Measurements from ENCODE around the gene TBC1D14. TPM values are rescaled to one million over a fixed set of nuclear protein-coding genes. Genes with fewer than 3 reads are reported as not detected.

TBC1D14 gene
- total RNA-seq, 1 experiment from 2014 or later: 35.2 TPM

DNA sequence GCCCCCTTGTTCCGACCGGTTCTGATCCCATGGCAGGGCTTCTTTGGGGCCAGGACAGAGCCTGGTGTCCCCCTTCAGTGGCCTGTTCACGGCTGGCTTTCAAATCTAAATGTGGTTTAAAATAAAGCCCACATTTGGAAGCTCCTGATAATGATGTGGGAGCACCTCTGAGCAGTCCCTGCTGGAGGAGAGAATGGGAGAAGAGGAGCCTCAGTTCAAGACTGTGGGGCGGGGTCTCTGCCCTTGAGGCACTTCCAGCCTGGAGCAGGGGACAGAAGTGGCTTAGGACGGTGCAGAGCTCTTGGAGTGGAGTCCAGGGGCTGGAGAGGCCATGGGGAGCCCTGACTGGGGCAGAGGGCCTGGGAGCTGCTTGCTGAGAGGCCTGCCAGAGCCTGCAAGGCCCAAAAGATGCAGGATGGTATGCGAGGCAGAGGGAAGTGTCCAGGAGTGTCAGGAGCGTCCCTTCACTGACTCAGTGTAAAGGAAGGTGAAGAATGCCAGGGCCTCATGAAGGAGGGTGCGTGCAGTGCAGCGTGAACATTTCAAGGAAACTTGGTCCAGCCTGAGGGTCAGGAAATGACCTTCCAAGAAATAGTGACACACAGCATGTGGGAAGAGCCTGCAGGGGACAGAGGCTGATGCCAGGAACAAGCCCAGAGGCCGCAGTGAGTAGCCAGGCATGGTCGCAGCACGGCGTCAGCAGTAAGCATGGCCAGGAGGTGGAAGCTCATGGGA is 112.5 kb downstream of the TBC1D14 start:
- no peak overlapping the region for H2AFZ ChIP-seq (ENCODE audit: low read length)
- no peak overlapping the region for H3K9ac ChIP-seq (ENCODE audit: low read length)
- no peak for DNase-seq
- no peaks in the 10 kb centered on the region for H3K9me3 ChIP-seq (ENCODE audit: low read length)
- no peaks in the 10 kb centered on the region for H3K27me3 ChIP-seq (ENCODE audit: low read length)
- H3K4me1 ChIP-seq (ENCODE audit: low read length): no peaks in the 10 kb centered on the region
- no peaks in the 10 kb centered on the region; the same call in 1 of the 2 replicates for H3K79me2 ChIP-seq (ENCODE audit: low read length)
- H3K27ac ChIP-seq (ENCODE audit: low read length): no peak overlapping the region
- no peaks in the 10 kb centered on the region for H4K20me1 ChIP-seq (ENCODE audit: insufficient read depth, low read depth, low read length)
- peaks cover 3% of the 10 kb centered on the region; the same call in 1 of the 2 replicates for H3K36me3 ChIP-seq (ENCODE audit: insufficient read depth, low read length)
- H3K4me3 ChIP-seq (ENCODE audit: low read length): no peak overlapping the region
- H3K9me2 ChIP-seq (replicated peaks; ENCODE audit: insufficient read depth, low read length): no peaks in the 10 kb centered on the region
- H3K4me2 ChIP-seq (ENCODE audit: low read depth, low read length, poor library complexity, severe bottlenecking): no peak overlapping the region

DNA sequence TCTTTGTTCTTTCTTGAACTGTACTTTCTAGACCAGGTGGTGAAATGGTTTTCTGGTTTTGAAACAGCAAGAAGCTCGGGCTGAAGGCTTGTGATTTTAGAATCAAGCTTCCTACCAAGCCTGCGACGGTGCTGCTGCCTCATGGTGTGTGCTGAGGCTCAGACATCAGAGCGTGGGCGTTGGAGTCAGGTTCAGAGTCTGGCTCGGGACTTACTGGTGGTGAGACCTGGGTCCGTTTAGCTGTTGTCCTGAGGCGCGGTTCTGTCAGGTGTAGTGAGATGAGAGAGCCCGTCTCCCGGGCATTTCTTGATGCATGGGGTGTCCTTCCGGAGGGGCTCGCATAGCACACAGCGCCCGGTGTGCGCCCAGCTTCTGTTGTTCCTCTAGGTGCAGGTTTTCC is 113.9 kb downstream of the TBC1D14 start:
- no peaks in the 10 kb centered on the region for H3K9me2 ChIP-seq (replicated peaks; ENCODE audit: insufficient read depth, low read length)
- no peak overlapping the region for H3K9ac ChIP-seq (ENCODE audit: low read length)
- H3K4me2 ChIP-seq (ENCODE audit: low read depth, low read length, poor library complexity, severe bottlenecking): no peak overlapping the region
- H3K27ac ChIP-seq (ENCODE audit: low read length): no peak overlapping the region
- DNase-seq: no peak
- no peaks in the 10 kb centered on the region for H3K27me3 ChIP-seq (ENCODE audit: low read length)
- no peak overlapping the region for H3K4me3 ChIP-seq (ENCODE audit: low read length)
- H2AFZ ChIP-seq (ENCODE audit: low read length): no peak overlapping the region
- H3K9me3 ChIP-seq (ENCODE audit: low read length): no peaks in the 10 kb centered on the region
- H4K20me1 ChIP-seq (ENCODE audit: insufficient read depth, low read depth, low read length): no peaks in the 10 kb centered on the region
- H3K79me2 ChIP-seq (ENCODE audit: low read length): no peaks in the 10 kb centered on the region; the same call in 1 of the 2 replicates
- H3K36me3 ChIP-seq (ENCODE audit: insufficient read depth, low read length): 0 out of 2 replicates have a peak, but pooled peaks cover 2% of the 10 kb centered on the region
- no peaks in the 10 kb centered on the region for H3K4me1 ChIP-seq (ENCODE audit: low read length)

DNA sequence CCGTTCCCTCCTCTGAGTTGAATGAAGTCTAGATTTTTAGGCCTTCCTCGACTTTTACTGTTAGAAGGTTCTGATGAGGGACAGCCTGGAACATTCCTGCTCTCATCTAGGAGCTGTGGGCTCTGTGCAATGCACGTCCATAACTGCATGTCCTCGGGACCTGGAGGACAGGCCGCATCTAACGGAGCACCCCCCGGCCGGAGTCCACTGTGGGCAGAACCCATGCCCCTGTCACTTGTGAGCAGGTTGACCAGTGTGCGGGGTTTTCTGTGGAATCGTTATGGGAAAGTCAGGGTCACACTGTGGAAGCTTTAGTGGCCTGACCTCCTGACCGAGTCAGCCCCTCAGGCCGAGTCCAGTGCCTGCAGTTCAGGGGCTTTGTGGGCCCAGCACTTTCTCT is 114.3 kb downstream of the TBC1D14 start:
- Histone ChIP-seq H3K27me3 (ENCODE audit: low read length) (no peaks in the 10 kb centered on the region), H3K27ac (ENCODE audit: low read length) (no peak overlapping the region), H3K9me3 (ENCODE audit: low read length) (no peaks in the 10 kb centered on the region), H3K9ac (ENCODE audit: low read length) (no peak overlapping the region), H3K4me1 (ENCODE audit: low read length) (no peaks in the 10 kb centered on the region), H3K36me3 (ENCODE audit: insufficient read depth, low read length) (0 out of 2 replicates have a peak, but pooled peaks cover 2% of the 10 kb centered on the region), H3K4me3 (ENCODE audit: low read length) (no peak overlapping the region), H3K79me2 (ENCODE audit: low read length) (no peaks in the 10 kb centered on the region; the same call in 1 of the 2 replicates), H3K4me2 (ENCODE audit: low read depth, low read length, poor library complexity, severe bottlenecking) (no peak overlapping the region), H3K9me2 (replicated peaks; ENCODE audit: insufficient read depth, low read length) (no peaks in the 10 kb centered on the region), H2AFZ (ENCODE audit: low read length) (no peak overlapping the region), H4K20me1 (ENCODE audit: insufficient read depth, low read depth, low read length) (no peaks in the 10 kb centered on the region)
- no peak for DNase-seq

DNA sequence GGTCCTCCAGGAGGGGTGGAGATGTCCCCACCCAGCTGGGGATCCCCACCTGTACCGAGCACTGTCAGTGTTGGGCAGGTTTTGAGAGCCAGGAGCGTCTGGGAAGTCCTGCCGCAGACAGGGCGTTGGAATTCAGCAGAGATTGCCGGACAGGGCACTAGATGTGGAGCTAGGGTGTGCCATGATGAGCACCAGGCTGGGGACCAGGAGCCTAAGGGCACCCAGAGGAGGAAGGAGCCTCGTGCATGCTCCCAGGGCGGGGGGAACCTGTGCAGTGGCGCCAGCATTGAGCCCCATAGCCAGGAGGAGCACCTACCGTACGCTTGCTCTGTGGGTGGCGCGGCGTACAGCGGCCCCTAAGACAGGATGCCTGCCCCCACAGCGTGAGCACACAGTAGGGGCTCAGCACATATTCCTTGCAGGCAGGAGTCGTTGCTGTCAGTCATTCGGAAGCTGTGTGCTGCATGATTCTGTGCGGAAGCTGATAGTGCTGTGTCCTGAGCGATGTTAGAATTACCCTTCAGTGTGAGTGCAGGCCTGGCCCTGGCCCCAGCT is 114.8 kb downstream of the TBC1D14 start:
- no peaks in the 10 kb centered on the region for H3K9me2 ChIP-seq (replicated peaks; ENCODE audit: insufficient read depth, low read length)
- 0 out of 2 replicates have a peak, but pooled peaks cover 2% of the 10 kb centered on the region for H3K36me3 ChIP-seq (ENCODE audit: insufficient read depth, low read length)
- no peaks in the 10 kb centered on the region for H3K9me3 ChIP-seq (ENCODE audit: low read length)
- H3K4me1 ChIP-seq (ENCODE audit: low read length): no peaks in the 10 kb centered on the region
- H3K4me3 ChIP-seq (ENCODE audit: low read length): no peak overlapping the region
- H4K20me1 ChIP-seq (ENCODE audit: insufficient read depth, low read depth, low read length): no peaks in the 10 kb centered on the region
- H2AFZ ChIP-seq (ENCODE audit: low read length): no peak overlapping the region
- no peak overlapping the region for H3K4me2 ChIP-seq (ENCODE audit: low read depth, low read length, poor library complexity, severe bottlenecking)
- no peaks in the 10 kb centered on the region; the same call in 1 of the 2 replicates for H3K79me2 ChIP-seq (ENCODE audit: low read length)
- no peak overlapping the region for H3K9ac ChIP-seq (ENCODE audit: low read length)
- no peak for DNase-seq
- H3K27ac ChIP-seq (ENCODE audit: low read length): no peak overlapping the region
- no peaks in the 10 kb centered on the region for H3K27me3 ChIP-seq (ENCODE audit: low read length)

DNA sequence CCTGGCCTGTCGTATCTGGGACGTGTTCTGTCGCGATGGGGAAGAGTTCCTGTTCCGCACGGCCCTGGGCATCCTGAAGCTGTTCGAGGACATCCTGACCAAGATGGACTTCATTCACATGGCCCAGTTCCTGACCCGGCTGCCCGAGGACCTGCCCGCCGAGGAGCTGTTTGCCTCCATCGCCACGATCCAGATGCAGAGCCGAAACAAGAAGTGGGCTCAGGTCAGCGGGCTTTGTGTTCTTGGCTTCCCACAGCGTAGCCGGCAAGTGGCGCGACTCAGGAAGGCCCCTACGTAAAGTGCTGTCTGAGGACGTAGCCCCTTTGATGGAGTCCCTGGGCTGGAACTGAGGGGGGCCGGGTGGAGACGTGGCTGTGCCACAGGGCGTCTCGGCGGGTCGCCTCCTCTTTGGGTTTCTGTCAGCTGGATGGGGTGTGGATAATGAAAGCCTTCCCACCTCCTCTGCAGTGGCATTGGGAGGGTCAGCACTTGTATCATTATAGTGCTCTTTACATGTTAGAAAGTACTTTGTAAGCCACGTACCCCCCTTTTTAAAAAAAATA is 115.5 kb downstream of the TBC1D14 start:
- Histone ChIP-seq H3K4me3 (ENCODE audit: low read length) (no peak overlapping the region), H3K4me2 (ENCODE audit: low read depth, low read length, poor library complexity, severe bottlenecking) (no peak overlapping the region), H4K20me1 (ENCODE audit: insufficient read depth, low read depth, low read length) (no peaks in the 10 kb centered on the region), H3K36me3 (ENCODE audit: insufficient read depth, low read length) (0 out of 2 replicates have a peak, but pooled peaks cover 2% of the 10 kb centered on the region), H2AFZ (ENCODE audit: low read length) (no peak overlapping the region), H3K9ac (ENCODE audit: low read length) (no peak overlapping the region), H3K4me1 (ENCODE audit: low read length) (no peaks in the 10 kb centered on the region), H3K9me2 (replicated peaks; ENCODE audit: insufficient read depth, low read length) (no peaks in the 10 kb centered on the region), H3K9me3 (ENCODE audit: low read length) (no peaks in the 10 kb centered on the region), H3K27me3 (ENCODE audit: low read length) (no peaks in the 10 kb centered on the region), H3K27ac (ENCODE audit: low read length) (no peak overlapping the region), H3K79me2 (ENCODE audit: low read length) (no peaks in the 10 kb centered on the region; the same call in 1 of the 2 replicates)
- DNase-seq: no peak

DNA sequence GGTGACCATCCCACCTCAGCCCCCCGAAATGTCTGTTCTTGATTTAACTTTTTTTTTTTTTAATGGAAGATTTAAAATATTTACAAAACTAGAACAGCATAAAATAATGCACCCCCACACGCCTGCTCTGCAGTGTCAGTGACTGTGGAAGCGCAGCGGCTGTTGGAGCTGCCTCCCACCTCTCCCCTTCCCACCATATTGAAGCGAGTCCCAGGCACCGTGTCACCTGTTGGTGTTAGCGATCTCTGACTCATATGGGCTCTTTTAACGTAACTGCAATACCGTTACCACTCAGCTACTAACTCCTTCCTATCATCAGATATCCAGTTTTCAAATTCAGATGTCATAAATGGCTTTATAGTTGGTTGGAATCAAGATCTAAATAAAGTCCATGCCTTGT is 116.5 kb downstream of the TBC1D14 start:
- Histone ChIP-seq H3K9me3 (ENCODE audit: low read length) (no peaks in the 10 kb centered on the region), H3K4me3 (ENCODE audit: low read length) (no peak overlapping the region), H3K27ac (ENCODE audit: low read length) (no peak overlapping the region), H2AFZ (ENCODE audit: low read length) (no peak overlapping the region), H3K4me1 (ENCODE audit: low read length) (no peaks in the 10 kb centered on the region), H3K36me3 (ENCODE audit: insufficient read depth, low read length) (0 out of 2 replicates have a peak, but pooled peaks cover 2% of the 10 kb centered on the region), H3K9ac (ENCODE audit: low read length) (no peak overlapping the region), H3K79me2 (ENCODE audit: low read length) (no peaks in the 10 kb centered on the region), H3K4me2 (ENCODE audit: low read depth, low read length, poor library complexity, severe bottlenecking) (no peak overlapping the region), H4K20me1 (ENCODE audit: insufficient read depth, low read depth, low read length) (no peaks in the 10 kb centered on the region), H3K27me3 (ENCODE audit: low read length) (no peaks in the 10 kb centered on the region), H3K9me2 (replicated peaks; ENCODE audit: insufficient read depth, low read length) (no peaks in the 10 kb centered on the region)
- DNase-seq: no peak

DNA sequence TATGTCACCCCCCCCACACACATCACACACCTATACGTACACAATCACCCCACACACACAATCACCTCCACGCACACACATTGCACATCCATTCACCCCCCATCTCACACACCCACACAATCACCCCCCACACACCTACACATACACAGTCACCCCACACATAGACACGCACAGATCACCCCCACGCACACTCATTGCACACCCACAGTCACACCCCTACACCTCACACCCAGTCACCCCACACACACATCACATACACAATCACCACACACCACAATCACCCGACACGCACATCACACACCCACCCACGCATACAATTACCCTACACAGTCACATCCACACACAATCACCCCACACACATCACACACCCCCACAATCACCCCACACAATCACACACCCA is 117.7 kb downstream of the TBC1D14 start:
- no peaks in the 10 kb centered on the region for H3K4me1 ChIP-seq (ENCODE audit: low read length)
- no peaks in the 10 kb centered on the region for H3K9me3 ChIP-seq (ENCODE audit: low read length)
- H3K4me3 ChIP-seq (ENCODE audit: low read length): no peak overlapping the region
- H3K79me2 ChIP-seq (ENCODE audit: low read length): no peaks in the 10 kb centered on the region
- H3K27ac ChIP-seq (ENCODE audit: low read length): no peak overlapping the region
- H3K4me2 ChIP-seq (ENCODE audit: low read depth, low read length, poor library complexity, severe bottlenecking): no peak overlapping the region
- H3K36me3 ChIP-seq (ENCODE audit: insufficient read depth, low read length): 0 out of 2 replicates have a peak, but pooled peaks cover 2% of the 10 kb centered on the region
- H3K9me2 ChIP-seq (replicated peaks; ENCODE audit: insufficient read depth, low read length): no peaks in the 10 kb centered on the region
- H4K20me1 ChIP-seq (ENCODE audit: insufficient read depth, low read depth, low read length): no peaks in the 10 kb centered on the region
- no peak overlapping the region for H3K9ac ChIP-seq (ENCODE audit: low read length)
- H2AFZ ChIP-seq (ENCODE audit: low read length): no peak overlapping the region
- H3K27me3 ChIP-seq (ENCODE audit: low read length): no peaks in the 10 kb centered on the region
- no peak for DNase-seq

DNA sequence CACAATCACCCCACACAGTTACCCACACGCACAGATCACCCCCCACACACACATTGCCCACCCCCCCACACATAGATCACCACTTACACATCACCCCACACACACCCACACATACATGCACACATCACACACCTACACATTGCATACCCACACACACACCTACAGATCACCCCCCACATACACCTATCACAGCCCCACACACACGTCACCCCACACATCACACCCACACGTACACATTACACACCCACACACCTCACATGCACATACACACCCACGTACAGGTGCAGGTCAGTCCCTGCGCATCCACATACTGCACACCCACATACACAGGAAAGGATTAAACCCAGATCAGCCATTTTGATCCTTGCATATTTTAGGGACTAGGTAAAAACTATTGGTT is 118.3 kb downstream of the TBC1D14 start:
- Histone ChIP-seq H3K79me2 (ENCODE audit: low read length) (no peaks in the 10 kb centered on the region), H3K4me2 (ENCODE audit: low read depth, low read length, poor library complexity, severe bottlenecking) (no peak overlapping the region), H3K27ac (ENCODE audit: low read length) (no peak overlapping the region), H3K4me3 (ENCODE audit: low read length) (no peak overlapping the region), H2AFZ (ENCODE audit: low read length) (no peak overlapping the region), H3K27me3 (ENCODE audit: low read length) (no peaks in the 10 kb centered on the region), H4K20me1 (ENCODE audit: insufficient read depth, low read depth, low read length) (no peaks in the 10 kb centered on the region), H3K9me3 (ENCODE audit: low read length) (no peaks in the 10 kb centered on the region), H3K36me3 (ENCODE audit: insufficient read depth, low read length) (0 out of 2 replicates have a peak, but pooled peaks cover 2% of the 10 kb centered on the region), H3K9me2 (replicated peaks; ENCODE audit: insufficient read depth, low read length) (no peaks in the 10 kb centered on the region), H3K9ac (ENCODE audit: low read length) (no peak overlapping the region), H3K4me1 (ENCODE audit: low read length) (no peaks in the 10 kb centered on the region)
- DNase-seq: no peak

All from Karpas-422 (cell line).